GM12878 (cell line): ENCODE results near the gene SLC6A16. TPM values are rescaled to one million over a fixed set of nuclear protein-coding genes. Genes with fewer than 3 reads are reported as not detected.

ENCODE experiments used
- BCL11A ChIP-seq: IDR thresholded peaks from 2 replicates; pipeline ENCODE4 v1.6.1; 2011; ENCODE audit warnings: low read depth, low read length
- BCLAF1 ChIP-seq: fragments of 450-650 bp; IDR thresholded peaks from 2 replicates; pipeline ENCODE4 v1.6.1; 2017; ENCODE audit warnings: antibody characterized with exemption, mild to moderate bottlenecking, moderate library complexity
- DPF2 ChIP-seq: fragments of 450-650 bp; IDR thresholded peaks from 2 replicates; pipeline ENCODE4 v1.6.1; 2017; ENCODE audit warnings: mild to moderate bottlenecking
- EP300 ChIP-seq, 2 experiments: fragments of 150-350 bp in 1 of 2; IDR thresholded peaks; 2 replicates each; pipeline ENCODE4 v1.6.1; 2011 to 2012; ENCODE audit warnings: low read depth in 2 of 2, low read length in 2 of 2, borderline replicate concordance in 1 of 2, improper control_type of control experiment in 1 of 2, inconsistent platforms in 1 of 2; ENCODE audit not compliant: control insufficient read depth in 1 of 2
- ESRRA ChIP-seq: IDR thresholded peaks from 2 replicates; pipeline ENCODE4 v1.6.1; 2012; ENCODE audit warnings: mild to moderate bottlenecking, low read length, improper control_type of control experiment
- IKZF2 ChIP-seq, 2 experiments: fragments of 450-650 bp; IDR thresholded peaks; 2 replicates each; pipeline ENCODE4 v1.6.1; 2017; ENCODE audit warnings: mild to moderate bottlenecking in 2 of 2, moderate library complexity in 2 of 2
- IRF4 ChIP-seq: IDR thresholded peaks from 2 replicates; pipeline ENCODE4 v1.6.1; 2011; ENCODE audit warnings: low read depth, low read length
- KLF5 ChIP-seq: fragments of 450-650 bp; IDR thresholded peaks from 2 replicates; pipeline ENCODE4 v1.6.1; 2014; ENCODE audit warnings: mild to moderate bottlenecking; ENCODE audit not compliant: partially characterized antibody
- MEF2A ChIP-seq: IDR thresholded peaks from 2 replicates; pipeline ENCODE4 v1.6.1; 2011; ENCODE audit warnings: low read depth, mild to moderate bottlenecking, low read length, moderate library complexity; ENCODE audit not compliant: insufficient read depth
- MTA2 ChIP-seq: fragments of 450-650 bp; IDR thresholded peaks from 2 replicates; pipeline ENCODE4 v1.6.1; 2016; ENCODE audit warnings: low read depth, mild to moderate bottlenecking, moderate library complexity
- MTA3 ChIP-seq: IDR thresholded peaks from 2 replicates; pipeline ENCODE4 v1.6.1; 2012; ENCODE audit warnings: low read length, inconsistent platforms, borderline replicate concordance
- NRF1 ChIP-seq: conservative IDR thresholded peaks from 2 replicates; pipeline ENCODE4 v1.6.1; 2011; ENCODE audit warnings: mild to moderate bottlenecking, low read depth, low read length, improper control_type of control experiment
- PKNOX1 ChIP-seq: fragments of 450-650 bp; IDR thresholded peaks from 2 replicates; pipeline ENCODE4 v1.6.1; 2016; ENCODE audit warnings: mild to moderate bottlenecking
- PRDM15 ChIP-seq: fragments of 450-650 bp; formaldehyde crosslinking; IDR thresholded peaks from 2 replicates; pipeline ENCODE4 v1.4.0; 2020; ENCODE audit warnings: mild to moderate bottlenecking, moderate library complexity
- RFX5 ChIP-seq: IDR thresholded peaks from 2 replicates; pipeline ENCODE4 v1.6.1; 2011; ENCODE audit warnings: low read depth, low read length, improper control_type of control experiment
- RUNX3 ChIP-seq: IDR thresholded peaks from 2 replicates; pipeline ENCODE4 v1.6.1; 2012; ENCODE audit warnings: low read length, inconsistent platforms
- ZNF687 ChIP-seq: fragments of 450-650 bp; IDR thresholded peaks from 2 replicates; pipeline ENCODE4 v1.6.1; 2017; ENCODE audit warnings: mild to moderate bottlenecking, moderate library complexity
- polyA plus RNA-seq, 11 experiments: library from polyadenylated mRNA; depleted of rRNA in 4 of 11; unstranded in 6 of 11; stranded (reverse) in 5 of 11; fragments of >200 nt; fragmentation: Nextera tagmentation in 4 of 11; fragmentation: Illumina TruSeq in 1 of 11; extraction: Ambion mirVana in 4 of 11; extraction: Trizol in 1 of 11; gene quantifications; 1 replicate in 1 of 11; 2 replicates in 10 of 11; pipeline versions ENCODE4 v1.2.1 to v1.2.3, GENCODE V29; 2011 to 2016; ENCODE audit warnings: inconsistent platforms in 2 of 11, missing spikeins in 2 of 11, low read depth in 1 of 11
- total RNA-seq, 4 experiments: library from RNA; depleted of rRNA in 3 of 4; stranded (reverse); fragments of >200 nt in 3 of 4; fragmentation: Illumina TruSeq in 1 of 4; extraction: Trizol in 1 of 4; gene quantifications; 2 replicates each; pipeline versions ENCODE4 v1.2.1 to v1.2.3, GENCODE V29; 2013 to 2021

SLC6A16 gene
- total and polyA plus RNA-seq, 10 of the 15 experiments (the other 5 are each of a cell fraction or from before 2014, with no cell fraction given): 0.23 to 3.2 (median 0.54) TPM

- TF ChIP-seq ZNF687 (0 out of 2 replicates have a peak, but pooled peaks have one; percentile 27), DPF2 (0 out of 2 replicates have a peak, but pooled peaks have one; percentile 49), NRF1 (no peak), BCL11A (peak; percentile 16; the same call in 1 of the 2 replicates), MEF2A (peak; percentile 55; the same call in 1 of the 2 replicates), IKZF2 (IDR thresholded peaks at IDR 0.05) (peak; percentile 34 to 41; a peak in 2 of 4 replicates), MTA3 (0 out of 2 replicates have a peak, but pooled peaks have one; percentile 40), PKNOX1 (0 out of 2 replicates have a peak, but pooled peaks have one; percentile 16), ESRRA (no peak), PRDM15 (CRISPR knock-in tag) (no peak), RUNX3 (peak; percentile 28; the same call in 1 of the 2 replicates), BCLAF1 (no peak), KLF5 (no peak), MTA2 (peak; percentile 51; the same call in 1 of the 2 replicates), EP300 (IDR thresholded peaks at IDR 0.05; ENCODE audit: borderline replicate concordance in 1 of 2, control insufficient read depth in 1 of 2, low read depth in 2 of 2, low read length in 2 of 2) (peak in 1 of 2 experiments; percentile 54; a peak in 1 of 4 replicates), RFX5 (no peak), IRF4 (0 out of 2 replicates have a peak, but pooled peaks have one; percentile 28)
Measured at GRCh38 chr19:49326165-49326704, 1.2 kb upstream of the SLC6A16 start (continued).
